Mesenteric fat pad (tissue), 1 donor: ENCODE data around the gene YOD1. TPM values are rescaled to one million over a fixed set of nuclear protein-coding genes. Genes with fewer than 3 reads are reported as not detected.

Experiments
- DNase-seq: peaks from one replicate; pipeline ENCODE4 v3.0.0-alpha.2; 2020; ENCODE audit warnings: low spot score
- total RNA-seq: library from RNA; stranded (reverse); fragmentation: NEBNext Ultra II Directional; extraction: Animal tissue kit (Norgen Biotek cat#: 25700); gene quantifications from one replicate; pipeline ENCODE4 v1.2.1, GENCODE V29; 2021
- donor health status: DM: yes; HTN: yes; CAD: no.

YOD1 gene
- total RNA-seq, 1 donor from 2014 or later, result 5.4 TPM

DNA sequence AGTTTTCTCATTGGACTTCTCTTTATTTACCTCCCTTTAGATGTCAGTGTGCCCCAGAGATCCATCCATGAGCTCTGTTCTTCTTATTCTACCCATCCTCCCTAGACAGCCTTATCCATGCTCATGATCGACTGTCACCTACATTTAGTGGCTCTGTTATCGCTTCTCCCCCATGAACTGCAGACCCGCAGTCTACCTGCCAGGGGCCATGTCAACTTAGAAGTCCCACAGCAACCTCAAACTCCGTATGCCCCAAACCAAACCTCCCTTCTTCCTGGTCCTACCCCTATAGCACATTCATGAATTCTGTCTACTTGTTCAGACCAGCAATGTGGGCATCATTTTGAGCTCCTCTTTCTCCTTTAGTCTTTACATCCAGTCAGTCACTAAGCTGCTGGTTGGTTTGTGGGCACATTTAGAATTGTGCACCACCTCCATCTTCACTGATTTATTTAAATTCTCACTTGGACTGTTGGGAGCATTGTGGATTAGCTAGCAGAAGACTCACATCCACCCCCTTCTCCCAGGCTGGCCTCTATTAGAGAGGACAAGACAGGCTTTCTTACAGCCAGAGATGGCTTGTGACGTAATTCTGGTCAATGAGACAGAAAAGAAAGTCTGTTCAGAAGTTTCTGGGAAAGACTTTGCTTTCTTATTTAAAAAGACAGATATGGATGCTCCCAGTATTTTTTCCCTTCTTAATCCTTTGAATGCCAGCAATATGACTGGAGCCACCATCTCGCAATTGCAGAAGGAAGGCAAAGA, 37.5 kb downstream of the YOD1 start:
- no peak for DNase-seq

DNA sequence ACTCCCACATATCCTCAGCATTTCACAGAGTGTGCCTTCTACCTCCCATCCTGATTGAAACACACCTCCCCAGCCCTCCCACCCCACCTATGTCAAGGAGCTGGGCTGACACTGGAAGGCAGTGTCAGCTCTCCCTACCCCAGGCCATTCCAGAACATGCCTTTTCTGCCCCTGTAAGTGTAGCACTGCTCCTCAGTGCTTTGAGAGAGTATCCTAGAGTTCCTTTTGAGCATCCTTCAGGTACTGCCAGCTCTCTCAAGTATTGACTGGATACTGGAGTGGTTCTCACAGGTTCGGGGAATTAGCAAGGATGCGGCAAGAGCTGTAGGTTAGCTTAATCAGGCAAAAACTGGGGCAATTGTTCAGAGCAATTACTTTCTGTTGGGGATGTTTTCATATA, 40.3 kb downstream of the YOD1 start:
- DNase-seq, result no peak

DNA sequence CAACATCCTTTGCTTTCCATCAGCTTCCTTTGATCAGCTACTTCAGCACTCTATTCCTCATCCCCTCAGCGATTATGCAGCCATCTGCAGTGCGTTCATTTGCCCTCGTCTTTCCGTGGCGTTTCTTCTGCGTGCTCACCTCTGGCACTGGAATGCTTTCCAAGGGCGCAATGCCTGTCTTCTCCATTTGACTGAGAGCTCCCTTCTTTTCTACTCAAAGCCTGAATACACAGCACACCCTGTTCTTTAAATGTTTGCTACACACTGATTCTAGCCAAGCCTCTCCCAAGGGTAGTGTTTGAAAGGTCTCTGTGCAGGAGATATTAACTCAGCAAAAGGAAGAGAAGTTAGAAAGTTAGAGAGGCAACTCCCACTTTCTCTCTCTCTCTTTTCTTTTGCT, 41.1 kb downstream of the YOD1 start:
- no peak for DNase-seq

DNA sequence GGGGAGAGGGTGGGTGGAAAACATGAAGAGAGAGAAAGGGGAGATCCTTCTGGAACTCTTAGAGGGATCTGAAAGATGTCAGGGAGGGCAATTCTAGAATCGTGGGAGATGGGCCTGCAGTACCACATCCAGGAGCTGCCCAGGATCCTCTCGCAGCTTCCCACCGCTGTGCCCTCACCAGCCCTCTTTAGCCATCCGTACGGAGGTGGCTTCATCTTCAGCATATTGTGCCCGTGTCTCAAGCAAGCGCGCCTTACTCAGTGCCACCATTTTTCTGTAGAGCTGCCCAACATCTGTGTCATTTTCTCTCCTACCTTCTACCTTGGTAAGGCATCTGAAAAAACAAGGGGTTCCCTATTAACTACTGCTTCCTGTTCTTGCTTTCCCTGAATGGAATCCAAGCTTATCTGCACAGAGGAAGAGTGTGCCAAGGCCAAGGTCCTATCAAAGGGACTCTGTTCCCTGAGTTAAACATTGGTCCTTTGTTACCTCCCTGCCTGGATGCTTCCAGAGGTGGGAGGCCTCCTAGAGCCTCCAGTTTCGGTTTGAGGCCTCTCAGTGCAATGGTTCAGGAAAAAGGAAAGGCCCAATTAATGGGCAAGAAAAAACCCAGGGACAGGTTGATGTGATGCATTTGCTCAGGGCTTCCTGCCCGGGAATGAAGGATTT, 41.7 kb downstream of the YOD1 start:
- DNase-seq, result no peak

DNA sequence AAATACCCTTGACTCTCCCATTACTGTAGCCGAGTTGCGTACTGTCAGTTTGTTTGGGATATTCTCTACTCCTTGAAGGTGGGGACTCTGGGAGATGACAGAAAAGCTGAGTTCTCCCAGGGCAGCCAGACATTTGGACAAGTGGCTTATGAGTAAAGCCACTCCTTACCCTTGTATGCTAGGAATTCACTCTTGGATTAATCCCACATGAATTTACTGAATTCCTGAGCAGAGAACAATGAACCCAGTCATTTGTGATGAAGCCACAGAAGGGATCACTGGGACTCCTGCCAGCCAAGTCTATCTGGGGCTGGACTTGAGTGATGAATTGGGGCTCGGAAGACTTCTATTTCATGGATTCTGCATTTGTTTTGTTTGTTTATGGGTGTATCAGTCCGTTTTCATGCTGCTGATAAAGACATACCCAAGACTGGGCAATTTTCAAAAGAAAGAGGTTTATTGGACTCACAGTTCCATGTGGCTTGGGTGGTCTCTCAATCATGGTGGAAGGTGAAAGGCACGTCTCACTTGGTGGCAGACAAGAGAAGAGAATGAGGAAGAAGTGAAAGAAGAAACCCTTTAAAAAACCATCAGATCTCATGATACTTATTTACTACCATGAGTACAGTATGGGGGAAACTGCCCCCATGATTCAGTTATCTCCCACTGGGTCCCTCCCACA, 43.5 kb downstream of the YOD1 start:
- no peak for DNase-seq

DNA sequence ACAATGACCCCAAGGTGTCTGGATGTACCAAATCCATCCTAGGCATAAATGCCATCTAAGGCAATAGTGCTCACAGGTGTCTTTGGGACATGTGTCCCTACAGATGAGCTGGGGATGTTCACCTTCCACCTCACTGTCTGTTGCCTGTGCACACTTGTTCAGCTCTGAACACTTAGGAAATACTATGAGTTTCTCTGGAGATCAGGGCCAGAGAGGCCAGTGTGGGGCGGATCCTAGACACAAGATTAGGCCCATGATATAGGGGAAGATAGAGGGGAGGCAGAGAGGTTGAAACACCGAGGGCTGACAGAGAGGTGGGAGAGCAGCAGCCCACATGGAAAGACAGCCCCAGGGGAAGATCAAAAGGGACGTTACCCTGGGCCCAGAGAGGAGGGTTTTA, 44.1 kb downstream of the YOD1 start:
- no peak for DNase-seq

DNA sequence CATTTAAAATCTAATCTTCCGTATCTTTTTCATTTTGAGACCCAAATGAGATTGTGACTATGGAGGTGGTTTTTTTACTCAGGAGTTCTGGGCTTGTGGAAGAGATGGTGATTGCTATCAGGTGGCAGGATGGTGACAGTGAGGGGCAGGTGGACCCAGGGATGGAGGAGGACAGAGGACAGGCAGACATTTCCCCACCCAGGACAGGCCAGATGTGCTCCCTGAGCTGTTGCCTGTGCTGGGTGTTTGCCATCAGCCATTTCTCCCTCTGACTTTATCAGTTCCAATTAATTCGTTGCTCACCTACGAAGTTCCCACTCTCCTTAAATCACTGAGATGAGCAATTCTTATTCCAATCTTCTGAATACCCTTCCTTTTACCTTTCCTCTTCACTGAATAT, 44.9 kb downstream of the YOD1 start:
- DNase-seq, result no peak

DNA sequence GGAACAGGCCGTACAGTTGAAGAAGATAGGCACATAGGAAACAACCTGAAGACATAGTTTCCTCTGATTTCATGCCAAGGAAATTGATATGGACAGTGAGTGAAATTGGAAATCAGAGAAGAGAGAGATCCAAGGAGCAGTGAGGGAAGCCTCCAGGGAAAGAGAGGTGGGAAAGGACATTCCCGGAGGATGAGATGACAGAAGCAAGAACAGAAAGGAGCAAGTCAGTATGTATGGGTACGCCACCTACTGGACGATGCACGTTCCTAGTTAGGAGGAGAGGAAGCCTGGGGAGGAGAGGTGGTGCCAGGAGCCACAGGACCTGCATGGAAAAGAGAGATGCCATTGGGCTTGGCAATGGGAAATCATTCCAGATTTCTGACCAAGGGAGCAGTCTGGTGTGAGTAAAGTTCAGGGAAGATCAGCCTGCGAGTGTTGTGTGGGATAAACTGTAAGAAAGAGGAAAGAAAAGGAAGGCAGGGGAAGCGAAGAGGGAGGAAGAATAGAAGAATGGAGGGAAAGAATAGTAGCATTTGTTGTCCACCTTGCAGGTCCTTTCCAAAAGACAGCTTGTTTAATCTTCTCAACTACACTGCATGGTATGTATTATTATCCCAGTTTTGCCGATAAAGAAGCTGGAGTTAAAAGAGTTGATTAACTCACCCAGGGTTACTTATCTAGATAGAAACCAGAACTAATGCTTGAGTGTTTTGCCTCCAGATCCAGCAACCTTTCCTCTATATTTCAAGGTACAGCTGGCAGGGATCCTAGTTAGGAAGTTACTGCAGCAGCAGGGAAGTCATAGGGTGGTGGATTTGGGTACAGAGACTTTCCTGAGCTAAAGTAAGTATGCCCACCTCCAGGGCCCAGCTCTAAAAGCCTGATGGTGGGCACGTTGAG, 45.8 kb downstream of the YOD1 start:
- DNase-seq, result no peak

DNA sequence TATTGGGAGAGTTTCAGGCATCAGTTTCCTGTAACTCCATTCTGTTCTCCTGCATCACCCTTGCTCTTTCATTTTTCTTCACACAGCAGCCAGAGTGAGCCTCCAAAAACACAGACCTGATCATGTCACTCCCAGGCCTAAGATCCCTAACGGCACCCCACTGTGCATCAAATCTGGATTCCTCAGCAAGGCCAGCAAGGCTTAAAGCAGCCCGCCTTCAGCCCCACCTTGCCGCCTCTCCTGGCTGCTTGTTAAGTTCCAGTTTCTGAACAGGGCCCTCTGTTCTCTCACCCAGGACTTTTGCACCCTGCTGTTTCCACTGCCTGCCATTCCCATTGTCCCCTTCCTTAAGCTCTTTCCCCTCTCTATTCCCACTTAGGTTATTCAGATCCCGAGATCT, 47.8 kb downstream of the YOD1 start:
- no peak for DNase-seq

DNA sequence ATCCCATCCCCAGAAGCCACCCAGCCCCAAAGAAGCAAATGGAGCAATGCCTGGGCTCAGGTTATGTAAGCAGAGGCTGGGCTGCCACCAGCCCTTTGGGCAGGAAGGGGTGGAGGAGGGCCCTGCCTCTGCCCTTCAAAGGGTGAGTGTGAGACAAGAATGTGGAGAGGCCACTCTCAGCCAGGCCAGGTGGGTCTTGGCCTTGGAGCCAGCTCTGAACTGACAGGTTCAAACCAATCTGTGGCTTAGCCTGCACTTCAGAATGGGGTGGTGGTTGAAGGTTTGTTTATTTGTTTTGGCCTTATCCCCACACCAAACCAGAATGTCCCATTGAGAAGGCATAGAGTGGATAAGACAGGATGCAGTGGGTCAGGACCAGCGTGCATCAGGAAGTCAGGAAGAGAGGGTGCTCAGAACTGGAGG, 48.3 kb downstream of the YOD1 start:
- DNase-seq, result no peak

DNA sequence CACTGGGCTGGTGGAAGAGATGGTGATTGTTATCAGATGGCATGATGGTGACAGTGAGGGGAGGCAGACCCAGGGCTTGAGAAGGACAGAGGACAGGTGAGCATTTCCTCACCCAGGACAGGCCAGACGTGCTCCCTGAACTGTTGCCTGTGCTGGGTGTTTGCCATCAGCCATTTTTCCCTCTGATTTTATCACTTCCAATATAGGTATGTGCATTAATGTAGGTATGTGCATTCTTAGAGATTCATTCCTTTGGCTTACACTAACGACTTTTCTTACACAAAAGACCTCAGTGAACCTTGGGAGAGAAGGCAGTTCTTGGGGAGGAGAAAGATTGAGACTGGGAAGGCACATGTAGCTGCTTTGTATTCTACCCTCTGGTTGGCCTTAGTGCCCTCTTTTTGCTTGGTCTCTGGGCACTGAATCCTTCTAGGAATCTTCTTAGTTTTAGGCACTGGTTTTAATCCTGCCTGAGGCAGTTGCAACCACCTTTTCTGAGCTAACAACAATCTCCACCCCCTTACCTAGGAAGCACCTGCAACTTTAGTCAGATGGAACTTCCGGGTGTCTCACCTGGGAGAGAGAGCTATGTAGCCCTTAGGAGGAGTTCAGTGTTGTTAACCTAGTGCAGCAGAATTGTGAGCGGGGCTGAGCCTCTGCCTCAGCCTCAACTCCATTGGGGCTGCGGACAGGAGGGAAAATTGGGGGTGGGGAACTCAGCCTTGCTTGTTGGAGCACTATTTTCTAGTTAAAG, 49.3 kb downstream of the YOD1 start:
- DNase-seq, result no peak

DNA sequence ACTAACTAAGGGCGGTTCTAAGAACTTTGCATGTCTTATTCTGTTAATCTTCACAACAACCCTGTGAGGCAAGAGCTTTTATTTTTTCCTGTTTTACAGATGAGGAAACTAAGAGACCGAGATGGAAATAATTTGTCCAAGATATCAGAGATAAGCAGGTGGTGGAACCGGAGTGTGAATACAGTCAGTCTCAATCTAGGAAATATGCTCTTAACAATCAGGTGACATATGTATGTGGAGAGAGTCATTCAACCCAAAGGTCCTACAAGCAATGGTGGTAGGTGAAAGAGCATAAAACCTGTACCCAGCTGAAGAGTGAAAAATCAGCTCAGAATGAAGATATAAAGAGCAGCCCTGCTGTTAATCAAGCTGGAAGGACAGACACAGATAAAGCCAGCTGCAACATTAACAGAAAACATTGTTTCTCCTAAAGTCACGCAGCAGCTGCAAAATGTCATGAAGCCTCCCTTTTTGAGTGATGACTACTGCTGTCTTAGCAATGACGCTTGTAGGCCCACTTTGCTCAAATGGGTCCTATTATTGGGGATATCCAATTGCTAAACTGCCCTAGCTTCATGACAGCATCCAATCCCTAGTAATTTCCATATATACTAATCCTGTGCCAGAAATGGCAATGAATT, 50.2 kb downstream of the YOD1 start:
- no peak for DNase-seq

DNA sequence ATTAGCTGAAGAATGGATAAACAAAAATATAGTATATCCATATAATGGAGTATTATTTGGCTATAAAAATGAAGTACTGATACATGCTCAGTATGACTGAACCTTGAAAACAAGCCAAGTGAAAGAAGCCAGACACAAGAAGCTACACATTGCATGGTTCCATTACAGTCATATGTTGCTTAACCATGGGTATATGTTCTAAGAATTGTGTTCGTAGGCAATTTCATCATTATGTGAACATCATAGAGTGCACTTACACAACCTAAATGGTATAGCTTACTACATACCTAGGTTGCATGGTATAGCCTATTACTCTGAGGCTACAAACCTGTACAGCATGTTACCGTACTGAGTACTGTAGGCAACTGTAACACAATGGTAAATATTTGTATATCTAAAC, 52.2 kb downstream of the YOD1 start:
- no peak for DNase-seq

Other genes starting within 250 kb of the YOD1 start
- gene IL20, start 185.6 kb downstream of the YOD1 start, total RNA-seq, result not detected
- gene IL24, start 153.8 kb downstream of the YOD1 start, total RNA-seq, result not detected
- gene FCMR, start 129.3 kb downstream of the YOD1 start, total RNA-seq, result 5.8 TPM
- gene PIGR, start 104.7 kb downstream of the YOD1 start, total RNA-seq, result 6.9 TPM
- not detected for gene FCAMR, start 80.7 kb downstream of the YOD1 start, total RNA-seq
- 0.10 TPM for gene C1orf116, start 18.5 kb downstream of the YOD1 start, total RNA-seq
- 11.1 TPM for gene PFKFB2, start 2.1 kb upstream of the YOD1 start, total RNA-seq
- gene C4BPB, start 37.7 kb upstream of the YOD1 start, total RNA-seq, result 2.6 TPM
- not detected for gene C4BPA, start 53.0 kb upstream of the YOD1 start, total RNA-seq